PC-3 (cell line): ENCODE data around the gene GPX4. TPM values are rescaled to one million over a fixed set of nuclear protein-coding genes. Genes with fewer than 3 reads are reported as not detected.

ENCODE experiments used
- ATAC-seq: fragments of 200-7000 bp; cut with Tn5 transposase; 2 replicates; pipeline ENCODE4 v1.9.1; 2020; ENCODE audit warnings: mild to moderate bottlenecking, moderate library complexity
- BruUV-seq: library from RNA; stranded (reverse); fragments of 400-500 nt; replicated peaks from 2 replicates; lab custom pipeline; 2021; lab: Mats Ljungman, UMichigan
- CTCF ChIA-PET: fragments of 300-600 bp; sonication (Branson Sonifier 250); formaldehyde crosslinking; loops from one replicate; lab custom pipeline; 2022; ENCODE audit warnings: antibody characterized with exemption; lab: Charles Lee
- POLR2A ChIA-PET: fragments of 300-600 bp; sonication (Branson Sonifier 250); formaldehyde crosslinking; loops from one replicate; lab custom pipeline; 2022; ENCODE audit warnings: antibody characterized with exemption; ENCODE audit not compliant: unreplicated experiment; lab: Charles Lee
- DNase-seq: peaks from one replicate; pipeline ENCODE4 v3.0.0-alpha.2; 2015
- H2AFZ ChIP-seq: fragments of 300-600 bp; sonication (generic); 2 replicates; pipeline ENCODE4 v1.6.0; 2016; ENCODE audit warnings: antibody characterized with exemption, low read length
- H3F3A ChIP-seq: fragments of 300-600 bp; sonication (generic); one replicate; pipeline ENCODE4 v1.6.0; 2017; ENCODE audit warnings: antibody characterized with exemption, low read length, control low read depth, mild to moderate bottlenecking; ENCODE audit not compliant: unreplicated experiment
- H3K27ac ChIP-seq: fragments of 300-600 bp; sonication (generic); 2 replicates; pipeline ENCODE4 v1.5.1; 2016; ENCODE audit warnings: mild to moderate bottlenecking, low read length
- H3K27me3 ChIP-seq: fragments of 300-600 bp; sonication (generic); 2 replicates; pipeline ENCODE4 v1.6.1; 2016; ENCODE audit warnings: low read length, mixed read lengths
- H3K36me3 ChIP-seq: fragments of 300-600 bp; sonication (generic); 2 replicates; pipeline ENCODE4 v1.6.1; 2016; ENCODE audit warnings: low read depth, mixed run types, low read length, mixed read lengths
- H3K4me1 ChIP-seq: fragments of 300-600 bp; sonication (generic); 2 replicates; pipeline ENCODE4 v1.5.1; 2016; ENCODE audit warnings: low read length; ENCODE audit not compliant: insufficient read depth
- H3K4me2 ChIP-seq: fragments of 300-600 bp; sonication (generic); 2 replicates; pipeline ENCODE4 v1.6.0; 2016; ENCODE audit warnings: low read length
- H3K4me3 ChIP-seq: fragments of 300-600 bp; sonication (generic); 2 replicates; pipeline ENCODE4 v1.5.1; 2016; ENCODE audit warnings: mild to moderate bottlenecking, low read length, mixed read lengths
- H3K79me2 ChIP-seq: fragments of 300-600 bp; sonication (generic); 2 replicates; pipeline ENCODE4 v1.6.1; 2017; ENCODE audit warnings: low read length, mixed read lengths
- H3K9ac ChIP-seq: fragments of 300-600 bp; sonication (generic); 2 replicates; pipeline ENCODE4 v1.6.0; 2016; ENCODE audit warnings: mild to moderate bottlenecking, low read length
- H3K9me2 ChIP-seq: fragments of 300-600 bp; sonication (generic); replicated peaks from 2 replicates; pipeline ENCODE4 v1.6.1; 2016; ENCODE audit warnings: mixed run types, low read length, mixed read lengths
- H3K9me3 ChIP-seq: fragments of 300-600 bp; sonication (generic); 2 replicates; pipeline ENCODE4 v1.6.1; 2016; ENCODE audit warnings: low read length, mixed read lengths
- H4K20me1 ChIP-seq: fragments of 300-600 bp; sonication (generic); 2 replicates; pipeline ENCODE4 v1.6.1; 2016; ENCODE audit warnings: low read length, mixed read lengths
- CTCF ChIP-seq: fragments of 300-600 bp; sonication (generic); conservative IDR thresholded peaks from 2 replicates; pipeline ENCODE4 v1.5.1; 2017; ENCODE audit warnings: antibody characterized with exemption, low read depth, mild to moderate bottlenecking, low read length
- EZH2 ChIP-seq: fragments of 300-600 bp; sonication (generic); IDR thresholded peaks from one replicate; pipeline ENCODE4 v1.6.1; 2017; ENCODE audit warnings: antibody characterized with exemption, mild to moderate bottlenecking, low read length; ENCODE audit not compliant: unreplicated experiment
- EZH2phosphoT487 ChIP-seq: fragments of 300-600 bp; sonication (generic); IDR thresholded peaks from 2 replicates; pipeline ENCODE4 v1.6.1; 2018; ENCODE audit warnings: mild to moderate bottlenecking, antibody characterized with exemption, low read length, borderline replicate concordance
- intact Hi-C: fragments of 100-400 bp; cut with micrococcal nuclease; formaldehyde crosslinking; loops from 2 replicates; pipeline ENCODE4 v1.9.0; 2023
- total RNA-seq: library from RNA; depleted of rRNA; stranded (reverse); fragments of >200 nt; gene quantifications from 2 replicates; pipeline ENCODE4 v1.2.3, GENCODE V29; 2014

The GPX4 gene
- total RNA-seq, 1 experiment from 2014 or later = 644 TPM

GRCh38 chr19:1105873-1106840 is 2.4 kb downstream of the GPX4 start:
- Histone ChIP-seq H3F3A (peaks cover 4% of the 10 kb centered on the region), H3K9ac (no peak overlapping the region), H3K27ac (no peak overlapping the region), H3K9me3 (no peaks in the 10 kb centered on the region), H2AFZ (no peak overlapping the region), H3K4me2 (peak overlapping the region; percentile 90), H4K20me1 (peaks cover 3% of the 10 kb centered on the region; the same call in 1 of the 2 replicates), H3K4me1 (peaks cover 25% of the 10 kb centered on the region), H3K79me2 (peaks cover 6% of the 10 kb centered on the region; the same call in 1 of the 2 replicates), H3K4me3 (peak overlapping the region; percentile 77; the same call in 1 of the 2 replicates), H3K9me2 (no peaks in the 10 kb centered on the region), H3K36me3 (no peaks in the 10 kb centered on the region; the same call in 1 of the 2 replicates), H3K27me3 (no peaks in the 10 kb centered on the region)
- DNase-seq (no peak), ATAC-seq (no peak)
- intact Hi-C loops = loop anchor here (10.0 kb wide), 1 partner anchor 69 kb away; the partner anchor contains the start of gene SBNO2
- CTCF ChIA-PET = interaction anchor here (0.6 kb wide), 1 partner anchor 9 kb away, joined by 3 read pairs; no protein-coding TSS in a partner anchor
- no peak for TF ChIP-seq EZH2phosphoT487
- no peak for TF ChIP-seq CTCF
- no peak for TF ChIP-seq EZH2
- POLR2A ChIA-PET = no interaction called here
- BruUV-seq = no TSS peak

- Histone ChIP-seq H3K4me2 (no peak overlapping the region), H3K27ac (peak overlapping the region; percentile 40), H4K20me1 (peaks cover 3% of the 10 kb centered on the region; the same call in 1 of the 2 replicates), H3K9me2 (no peaks in the 10 kb centered on the region), H3K27me3 (no peaks in the 10 kb centered on the region), H3K9me3 (no peaks in the 10 kb centered on the region), H3K9ac (no peak overlapping the region), H3F3A (peaks cover 4% of the 10 kb centered on the region), H3K4me3 (no peak overlapping the region), H3K36me3 (no peaks in the 10 kb centered on the region; the same call in 1 of the 2 replicates), H3K4me1 (peaks cover 16% of the 10 kb centered on the region), H2AFZ (no peak overlapping the region), H3K79me2 (peaks cover 6% of the 10 kb centered on the region; the same call in 1 of the 2 replicates)
- no TSS peak for BruUV-seq
- TF ChIP-seq EZH2 (no peak), EZH2phosphoT487 (no peak), CTCF (peak; percentile 37)
- intact Hi-C loops = loop anchor here (10.0 kb wide), 1 partner anchor 68 kb away; the partner anchor contains the start of gene SBNO2
- ATAC-seq (peak; percentile 21), DNase-seq (peak; percentile 60)
- CTCF ChIA-PET = interaction anchor here (0.6 kb wide), 1 partner anchor 10 kb away, joined by 3 read pairs; no protein-coding TSS in a partner anchor
- POLR2A ChIA-PET = no interaction called here
These were observed 3.3 kb downstream of the GPX4 start for GRCh38 chr19:1106841-1107660.
